ENCODE measurements around the gene ADGRG6. TPM values are rescaled to one million over a fixed set of nuclear protein-coding genes. Genes with fewer than 3 reads are reported as not detected.

ADGRG6 gene
- total RNA-seq, 4 donors from 2014 or later: 22.3 to 56.5 (median 26.0) TPM

GRCh38 chr6:142316791-142317368 is 15.1 kb downstream of the ADGRG6 start:
- DNase-seq: no peak
- Histone ChIP-seq H3K4me3 (no peak overlapping the region), H3K27ac (no peak overlapping the region), H3K27me3 (no peaks in the 10 kb centered on the region), H3K9me3 (no peaks in the 10 kb centered on the region), H3K36me3 (peaks cover 0 to 3% (median 0%) of the 10 kb centered on the region in 3 donors), H3K4me1 (peaks cover 0 to 7% (median 0%) of the 10 kb centered on the region in 3 donors)
- 83 to 93% methylated on average over 1 of the region's 1 CpG for WGBS, 2 donors
- intact Hi-C loops (cut with DNase I): no loop called here
- TF ChIP-seq POLR2A (IDR thresholded peaks at IDR 0.05): no peak
- TF ChIP-seq, protein P1, sequence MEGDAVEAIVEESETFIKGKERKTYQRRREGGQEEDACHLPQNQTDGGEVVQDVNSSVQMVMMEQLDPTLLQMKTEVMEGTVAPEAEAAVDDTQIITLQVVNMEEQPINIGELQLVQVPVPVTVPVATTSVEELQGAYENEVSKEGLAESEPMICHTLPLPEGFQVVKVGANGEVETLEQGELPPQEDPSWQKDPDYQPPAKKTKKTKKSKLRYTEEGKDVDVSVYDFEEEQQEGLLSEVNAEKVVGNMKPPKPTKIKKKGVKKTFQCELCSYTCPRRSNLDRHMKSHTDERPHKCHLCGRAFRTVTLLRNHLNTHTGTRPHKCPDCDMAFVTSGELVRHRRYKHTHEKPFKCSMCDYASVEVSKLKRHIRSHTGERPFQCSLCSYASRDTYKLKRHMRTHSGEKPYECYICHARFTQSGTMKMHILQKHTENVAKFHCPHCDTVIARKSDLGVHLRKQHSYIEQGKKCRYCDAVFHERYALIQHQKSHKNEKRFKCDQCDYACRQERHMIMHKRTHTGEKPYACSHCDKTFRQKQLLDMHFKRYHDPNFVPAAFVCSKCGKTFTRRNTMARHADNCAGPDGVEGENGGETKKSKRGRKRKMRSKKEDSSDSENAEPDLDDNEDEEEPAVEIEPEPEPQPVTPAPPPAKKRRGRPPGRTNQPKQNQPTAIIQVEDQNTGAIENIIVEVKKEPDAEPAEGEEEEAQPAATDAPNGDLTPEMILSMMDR (IDR thresholded peaks at IDR 0.05): no peak

DNA sequence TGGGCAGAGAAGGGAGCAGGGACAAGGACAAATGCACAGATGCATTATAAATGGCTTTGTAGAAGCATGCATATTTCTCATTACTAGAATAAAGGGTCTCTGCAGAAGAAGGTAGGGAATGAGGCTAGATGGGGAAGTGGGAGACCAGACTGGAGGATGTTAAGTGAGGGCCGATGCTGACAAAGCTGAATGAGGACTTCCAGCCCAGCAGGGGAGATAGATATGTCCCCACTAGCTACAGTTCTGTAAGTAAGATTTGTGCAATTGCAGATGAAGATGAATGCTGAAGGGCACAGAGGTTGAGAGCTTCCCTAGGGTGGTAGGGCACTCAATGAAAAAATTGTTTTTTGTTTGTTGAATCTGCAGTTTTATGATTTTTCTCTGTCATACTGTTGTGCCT is 16.9 kb downstream of the ADGRG6 start:
- Histone ChIP-seq H3K9me3 (no peaks in the 10 kb centered on the region), H3K4me1 (peaks cover 0 to 5% (median 3%) of the 10 kb centered on the region in 3 donors), H3K4me3 (no peak overlapping the region), H3K36me3 (peaks cover 0 to 3% (median 0%) of the 10 kb centered on the region in 3 donors), H3K27ac (no peak overlapping the region), H3K27me3 (no peaks in the 10 kb centered on the region)
- WGBS, 2 donors: 69 to 81% methylated on average over 1 of the region's 1 CpG
- intact Hi-C loops (cut with DNase I): no loop called here
- TF ChIP-seq POLR2A (IDR thresholded peaks at IDR 0.05): no peak
- TF ChIP-seq, protein P1 (IDR thresholded peaks at IDR 0.05): no peak
- DNase-seq: no peak

GRCh38 chr6:142320366-142320765 is 18.6 kb downstream of the ADGRG6 start:
- Histone ChIP-seq H3K36me3 (peaks cover 0 to 2% (median 0%) of the 10 kb centered on the region in 3 donors), H3K9me3 (no peaks in the 10 kb centered on the region), H3K27ac (no peak overlapping the region), H3K27me3 (no peaks in the 10 kb centered on the region), H3K4me1 (peaks cover 0 to 11% (median 8%) of the 10 kb centered on the region in 3 donors), H3K4me3 (no peak overlapping the region)
- no peak for DNase-seq
- no peak for TF ChIP-seq POLR2A (IDR thresholded peaks at IDR 0.05)
- TF ChIP-seq, protein P1 (IDR thresholded peaks at IDR 0.05): no peak
- WGBS, 2 donors: 78 to 88% methylated on average over 3 of the region's 3 CpGs
- intact Hi-C loops (cut with DNase I): no loop called here

DNA sequence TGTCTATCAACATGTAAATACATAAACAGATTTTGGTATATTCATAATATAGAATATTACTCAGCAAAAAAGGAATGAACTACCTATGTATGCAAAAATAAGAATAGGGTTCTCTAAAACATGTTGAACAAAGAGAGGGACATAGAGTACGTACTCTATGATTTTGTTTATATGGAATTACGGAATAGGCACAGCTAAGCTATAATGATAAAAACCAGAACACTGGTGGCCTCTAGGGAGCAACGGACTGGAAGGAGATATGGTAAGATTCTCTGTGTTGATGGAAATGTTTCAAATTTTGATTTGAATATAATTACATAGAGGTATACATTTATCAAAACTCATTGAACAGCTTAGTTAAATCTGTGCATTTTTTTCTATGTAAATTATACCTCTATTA is 19.6 kb downstream of the ADGRG6 start:
- 75 to 86% methylated on average over 3 of the region's 3 CpGs for WGBS, 2 donors
- Histone ChIP-seq H3K27me3 (no peaks in the 10 kb centered on the region), H3K4me3 (no peak overlapping the region), H3K4me1 (peaks cover 0 to 11% (median 8%) of the 10 kb centered on the region in 3 donors), H3K36me3 (no peaks in the 10 kb centered on the region), H3K9me3 (no peaks in the 10 kb centered on the region), H3K27ac (no peak overlapping the region)
- TF ChIP-seq POLR2A (IDR thresholded peaks at IDR 0.05): no peak
- TF ChIP-seq, protein P1 (IDR thresholded peaks at IDR 0.05): no peak
- intact Hi-C loops (cut with DNase I): no loop called here
- no peak for DNase-seq

- WGBS, 2 donors: 97% methylated on average over 5 of the region's 5 CpGs
- intact Hi-C loops (cut with DNase I): no loop called here
- Histone ChIP-seq H3K4me3 (no peak overlapping the region), H3K27ac (no peak overlapping the region), H3K4me1 (peaks cover 0 to 11% (median 8%) of the 10 kb centered on the region in 3 donors), H3K9me3 (no peaks in the 10 kb centered on the region), H3K27me3 (no peaks in the 10 kb centered on the region), H3K36me3 (no peaks in the 10 kb centered on the region)
- DNase-seq: no peak
- TF ChIP-seq, protein P1 (IDR thresholded peaks at IDR 0.05): no peak
- no peak for TF ChIP-seq POLR2A (IDR thresholded peaks at IDR 0.05)
Observed at GRCh38 chr6:142322066-142322465, 20.3 kb downstream of the ADGRG6 start.

Measured in esophagus squamous epithelium (tissue), 5 donors.